DMS114 treated with DMSO at 0.1 percent for 48 hours (cell line): ENCODE measurements around the gene BIRC5.

Experiments
- DNase-seq: peaks from one replicate; lab custom pipeline; 2025; ENCODE audit not compliant: unreplicated experiment; lab: John Stamatoyannopoulos, UW

Gene BIRC5

DNA sequence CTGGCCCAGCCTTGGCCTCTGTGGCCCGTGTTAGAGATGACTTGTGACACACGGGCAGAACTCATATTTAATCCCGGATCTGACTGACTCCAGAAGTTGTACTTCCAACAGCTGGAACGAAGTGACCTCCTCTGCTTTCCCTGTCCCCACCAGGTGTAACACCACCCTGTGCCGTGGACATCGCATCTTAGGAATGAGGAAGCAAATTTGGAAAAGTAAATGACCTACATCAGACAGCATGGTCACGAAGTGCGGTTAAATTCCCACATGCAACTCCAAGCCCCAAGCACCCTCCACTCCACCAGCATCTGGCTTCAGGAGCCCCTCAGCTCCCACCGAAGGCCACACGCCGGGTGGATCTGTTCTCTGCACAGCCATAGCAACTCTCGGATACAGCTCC, 30.1 kb upstream of the BIRC5 start:
- no peak for DNase-seq

DNA sequence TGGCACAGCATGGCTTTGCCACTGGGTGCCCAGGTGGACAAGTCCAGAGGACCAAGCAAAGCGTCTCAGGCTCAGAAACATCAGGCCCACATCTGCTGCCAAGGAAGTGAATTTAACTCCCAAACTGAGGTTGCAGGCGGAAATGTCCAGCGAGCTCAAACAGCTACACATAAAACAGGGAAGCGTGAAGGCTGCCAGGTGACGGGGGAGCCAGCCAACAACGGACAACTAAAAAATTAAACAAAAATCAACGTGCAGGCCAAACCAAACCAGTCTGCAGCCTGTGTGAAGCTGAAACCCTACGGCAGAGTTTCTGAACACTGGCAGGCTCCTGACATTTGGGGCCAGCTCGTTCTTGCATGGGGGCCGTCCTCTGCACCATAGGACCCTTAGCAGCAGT, 29.7 kb upstream of the BIRC5 start:
- DNase-seq: no peak

DNA sequence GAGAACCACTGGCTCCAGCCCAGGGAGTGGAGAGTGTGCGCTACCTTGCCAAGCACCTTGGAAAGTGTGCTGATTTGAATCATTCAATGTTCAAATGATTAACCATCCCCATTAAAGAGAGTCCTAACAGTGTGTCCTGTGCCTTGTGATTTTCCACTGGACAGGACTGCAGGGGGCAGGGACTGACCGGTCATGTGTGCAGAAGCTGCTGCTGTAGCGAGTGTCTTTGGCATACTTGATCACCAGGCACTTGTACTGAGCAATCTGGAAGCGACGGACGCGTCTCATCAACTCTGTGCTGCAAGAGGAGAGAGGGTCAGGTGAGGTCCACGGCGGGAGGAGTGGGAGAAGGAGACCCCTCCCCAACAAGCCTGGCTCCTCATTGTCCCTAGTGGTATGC, 29.2 kb upstream of the BIRC5 start:
- DNase-seq: no peak

DNA sequence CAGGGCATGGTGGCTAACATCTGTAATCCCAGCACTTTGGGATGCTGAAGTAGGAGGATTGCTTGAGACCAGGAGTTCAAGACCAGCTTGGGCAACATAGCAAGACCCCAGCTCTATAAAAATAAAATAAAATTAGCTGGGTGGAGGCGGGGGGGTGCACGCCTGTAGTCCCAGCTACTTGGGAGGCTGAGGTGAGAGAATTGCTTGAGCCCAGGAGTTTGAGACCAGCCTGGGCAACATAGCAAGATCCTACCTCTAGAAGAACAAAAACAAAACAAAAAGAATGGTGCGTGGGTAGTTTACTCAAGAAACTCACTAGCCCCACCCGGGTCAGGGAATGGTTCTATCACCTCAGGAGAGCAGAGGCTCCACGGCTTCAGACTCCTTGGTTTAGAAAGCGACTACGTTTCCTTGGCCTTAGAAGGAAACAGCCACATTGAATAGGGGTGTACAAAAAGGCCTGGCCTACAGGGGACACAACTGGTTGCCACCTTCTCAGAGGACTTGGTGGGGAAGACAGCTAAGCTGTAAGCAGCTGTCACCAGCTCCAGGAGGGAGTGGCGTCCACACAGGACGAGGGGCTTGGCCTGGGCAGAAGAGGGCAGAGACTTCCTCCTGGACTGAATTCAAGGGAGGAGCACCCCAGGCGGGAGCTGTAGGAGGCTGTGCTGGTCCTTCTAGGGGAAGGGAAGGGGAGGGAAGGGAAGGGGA, 27.9 kb upstream of the BIRC5 start:
- no peak for DNase-seq

DNA sequence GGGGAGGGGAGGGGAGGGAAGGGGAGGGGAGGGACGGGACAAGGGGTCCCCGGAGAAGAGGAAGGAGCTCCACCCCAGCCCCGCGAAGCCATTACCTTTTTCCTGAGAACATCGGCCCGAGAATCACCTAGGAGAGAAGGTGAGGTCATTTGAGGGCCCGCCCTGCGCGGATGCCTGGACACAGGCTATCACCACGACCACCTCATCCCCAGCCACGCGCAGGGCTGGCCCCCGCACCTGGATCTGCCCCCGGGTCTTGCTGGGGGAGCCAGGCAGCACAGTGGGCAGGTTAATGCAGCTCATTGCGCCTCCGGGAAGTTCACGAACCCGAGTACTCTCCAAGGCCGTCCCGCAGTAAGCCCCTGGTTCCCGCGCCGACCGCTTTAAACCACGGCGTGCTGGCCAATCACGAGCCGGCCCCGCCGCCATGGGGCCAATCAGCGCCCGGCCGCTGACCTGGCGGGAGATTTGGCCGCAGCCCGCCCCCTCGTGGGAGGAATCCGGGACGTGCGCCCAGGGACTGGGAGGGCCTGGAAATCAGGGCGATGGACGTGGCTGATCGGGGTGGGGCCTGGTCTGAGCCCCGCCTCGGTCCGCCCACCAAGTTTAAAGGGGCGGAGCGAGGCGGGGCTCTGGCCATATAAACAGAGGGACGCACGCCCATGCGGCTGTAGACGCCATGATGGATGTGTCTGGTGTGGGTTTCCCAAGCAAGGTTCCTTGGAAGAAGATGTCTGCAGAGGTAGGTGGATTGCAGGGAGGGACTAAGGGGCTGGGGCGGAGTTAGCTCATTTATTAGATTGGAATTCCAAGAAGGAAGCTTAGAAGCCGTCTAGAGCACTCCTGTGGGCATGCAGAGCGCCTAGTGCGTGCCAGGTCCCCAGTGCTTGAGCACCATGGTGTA, 27.1 kb upstream of the BIRC5 start, which contains the start of the genes AFMID and TK1:
TSS of gene AFMID (plus strand) at position 671 of the 904 bp plus-strand sequence. CDS start at position 680, 9 bp downstream.
TSS of gene TK1 (minus strand) at position 361 of the 904 bp plus-strand sequence. CDS start at position 303, 58 bp downstream.
- peak; percentile 90 for DNase-seq

DNA sequence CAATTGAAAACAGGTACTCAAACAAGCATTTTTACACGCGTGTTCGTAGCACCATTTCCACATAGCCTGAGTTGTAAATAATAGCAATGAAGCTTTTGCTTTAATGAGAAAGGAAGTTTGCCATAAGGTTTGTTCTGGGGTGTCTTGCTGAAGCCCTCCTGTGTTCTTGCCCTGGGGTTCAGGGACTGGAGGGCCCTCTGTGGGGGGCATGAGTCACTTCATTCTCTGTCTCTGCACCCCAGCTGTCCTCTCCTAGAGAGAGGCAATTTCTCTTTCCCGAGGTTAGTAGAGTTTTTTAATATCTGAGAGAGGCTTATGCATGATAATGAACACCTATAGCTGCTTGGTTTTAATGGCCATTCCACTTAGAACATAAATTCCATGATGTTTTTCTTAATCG, 17.3 kb upstream of the BIRC5 start:
- DNase-seq: no peak

DNA sequence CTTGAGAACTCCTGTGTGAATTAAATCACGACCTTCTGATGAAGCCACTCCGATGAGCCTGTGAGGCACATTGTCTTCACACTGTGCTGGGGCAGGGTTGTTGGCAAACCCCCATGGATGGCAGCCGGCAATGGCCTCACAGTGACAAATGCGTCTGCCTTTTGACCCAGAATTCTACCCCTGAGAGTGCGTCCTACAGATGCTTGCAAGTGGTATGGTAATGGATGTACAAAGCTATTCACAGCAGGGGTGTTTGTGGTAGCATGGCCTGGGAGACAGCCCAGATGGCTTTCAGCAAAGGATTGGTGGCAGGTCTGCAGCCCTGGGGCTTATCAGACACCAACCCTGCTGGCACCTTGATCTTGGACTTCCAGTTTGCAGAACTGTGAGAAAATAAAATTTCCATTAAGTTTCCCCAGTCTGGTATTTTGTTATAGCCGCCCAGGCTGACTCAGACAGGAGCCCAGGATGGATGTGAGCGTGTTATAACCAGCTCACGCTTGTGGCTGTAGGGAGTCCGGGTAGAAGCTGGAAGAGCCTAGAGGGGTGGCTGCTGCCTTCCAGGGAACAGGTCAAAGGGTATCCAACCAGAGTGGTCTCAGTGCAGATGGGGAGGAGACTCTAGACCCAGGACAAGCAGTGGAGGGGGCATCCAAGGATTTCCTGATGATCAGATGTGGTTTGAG, 16.8 kb upstream of the BIRC5 start:
- DNase-seq: no peak

DNA sequence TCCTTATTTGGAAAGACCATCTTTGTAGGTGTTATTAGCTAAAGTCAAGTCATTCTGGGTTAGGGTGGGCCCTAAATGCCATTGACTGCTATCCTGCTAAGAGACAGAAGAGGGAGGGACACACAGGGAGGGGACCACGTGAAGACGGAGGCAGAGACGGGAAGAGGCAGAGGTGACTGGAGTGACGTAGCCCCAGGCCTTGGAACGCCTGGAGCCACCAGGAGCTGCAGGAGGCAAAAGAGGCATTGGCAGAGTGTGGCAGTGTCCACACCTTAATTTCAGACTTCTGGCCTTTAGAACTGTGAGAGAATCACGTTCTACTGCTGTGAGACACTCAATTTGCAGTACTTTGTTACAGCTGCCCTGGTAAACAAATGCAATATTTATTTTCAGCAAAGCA, 13.6 kb upstream of the BIRC5 start:
- no peak for DNase-seq

DNA sequence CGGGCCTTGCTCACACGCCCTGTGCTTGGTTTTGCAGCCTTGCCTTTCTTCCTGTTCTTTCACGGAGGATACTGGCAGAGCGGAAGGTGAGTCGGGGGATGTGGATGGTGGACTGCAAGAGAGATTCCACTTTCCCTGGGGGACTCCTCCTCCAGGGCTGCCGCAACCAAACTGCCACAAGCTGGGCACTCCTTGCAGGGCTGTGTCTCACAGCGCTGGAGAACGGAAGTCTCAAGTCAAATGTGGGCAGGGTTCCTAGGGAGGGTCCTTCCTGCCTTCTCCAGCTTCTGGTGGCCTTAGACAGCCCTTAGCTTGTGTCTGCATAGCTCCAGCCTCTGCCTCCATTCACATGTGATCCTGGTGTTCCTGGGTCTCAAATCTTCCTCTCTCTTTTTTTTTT, 11.4 kb upstream of the BIRC5 start:
- no peak for DNase-seq

DNA sequence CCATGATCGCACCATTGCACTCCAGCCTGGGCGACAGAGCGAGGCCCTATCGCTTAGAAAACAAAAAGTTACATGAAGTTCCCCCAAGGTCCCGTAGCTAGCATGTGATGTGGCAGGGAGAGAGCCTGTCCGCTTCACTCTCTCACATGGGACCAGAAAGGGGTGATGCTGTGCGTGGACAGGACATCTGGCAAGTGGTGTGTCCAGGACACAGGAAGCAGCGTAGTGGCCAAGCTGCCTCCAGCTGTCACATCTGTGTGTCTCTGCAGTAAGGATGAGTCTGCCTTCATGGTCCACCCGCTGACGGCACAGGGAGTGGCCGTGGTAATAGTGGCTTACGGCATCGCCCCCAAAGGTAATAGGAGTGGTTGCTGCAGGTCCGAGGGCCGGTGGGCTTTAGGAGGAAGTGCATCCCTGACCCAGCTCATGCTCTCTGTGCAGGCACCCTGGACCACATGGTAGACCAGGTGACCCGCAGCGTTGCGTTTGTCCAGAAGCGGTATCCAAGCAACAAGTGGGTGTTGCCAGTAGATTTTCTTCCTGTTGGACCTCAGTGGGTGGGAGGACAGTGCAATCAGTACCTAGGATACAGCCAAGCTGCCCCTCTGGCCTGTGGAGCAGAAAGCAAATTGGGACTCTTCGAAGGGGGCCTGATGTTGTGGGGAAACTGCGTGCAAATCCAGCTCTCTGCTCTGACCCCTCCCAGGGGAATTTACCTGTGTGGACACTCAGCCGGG, 9.5 kb upstream of the BIRC5 start:
- no peak for DNase-seq

DNA sequence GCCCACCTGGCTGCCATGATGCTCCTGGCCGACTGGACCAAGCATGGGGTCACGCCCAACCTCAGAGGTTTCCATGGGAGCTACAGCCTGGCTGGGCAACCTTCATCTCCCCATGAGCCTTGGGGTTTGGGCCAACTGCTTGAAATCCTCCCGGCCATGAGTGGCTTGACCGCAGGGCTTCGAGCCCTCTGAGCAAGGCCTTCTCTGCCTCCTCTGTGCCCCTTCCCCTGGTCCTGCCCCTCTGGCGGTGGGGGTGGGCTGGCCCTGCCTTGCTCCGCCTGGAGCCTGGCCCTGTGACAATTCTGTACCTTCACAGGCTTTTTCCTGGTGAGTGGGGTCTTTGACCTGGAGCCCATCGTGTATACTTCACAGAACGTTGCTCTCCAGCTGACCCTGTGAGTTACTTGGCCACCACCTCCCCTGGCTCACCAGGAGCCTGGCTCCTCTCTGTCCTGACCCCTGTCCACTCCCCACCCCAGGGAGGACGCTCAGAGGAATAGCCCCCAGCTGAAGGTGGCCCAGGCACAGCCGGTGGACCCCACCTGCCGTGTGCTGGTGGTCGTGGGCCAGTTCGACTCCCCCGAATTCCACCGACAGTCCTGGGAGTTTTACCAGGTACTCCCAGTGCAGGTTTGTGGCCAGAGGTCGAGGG, 8.8 kb upstream of the BIRC5 start:
- no peak for DNase-seq

DNA sequence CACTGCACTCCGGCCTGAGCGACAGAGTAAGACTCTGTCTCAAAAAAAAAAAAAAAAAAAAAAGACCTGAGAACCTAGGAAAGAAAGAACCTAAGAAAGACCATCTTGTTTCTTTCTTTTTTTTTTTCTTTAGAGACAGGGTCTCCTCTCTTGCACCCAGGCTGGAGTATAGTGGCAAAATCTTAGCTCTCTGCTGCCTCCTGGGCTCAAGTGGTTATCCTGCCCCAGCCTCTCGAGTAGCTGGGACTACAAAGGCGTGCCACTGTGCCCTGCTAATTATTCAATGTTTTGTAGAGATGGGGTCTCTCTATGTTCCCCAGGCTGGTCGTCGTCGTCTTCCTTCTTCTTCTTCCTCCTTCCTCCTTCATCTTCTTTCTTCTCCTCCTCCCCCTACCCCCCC, 7.8 kb upstream of the BIRC5 start:
- no peak for DNase-seq

DNA sequence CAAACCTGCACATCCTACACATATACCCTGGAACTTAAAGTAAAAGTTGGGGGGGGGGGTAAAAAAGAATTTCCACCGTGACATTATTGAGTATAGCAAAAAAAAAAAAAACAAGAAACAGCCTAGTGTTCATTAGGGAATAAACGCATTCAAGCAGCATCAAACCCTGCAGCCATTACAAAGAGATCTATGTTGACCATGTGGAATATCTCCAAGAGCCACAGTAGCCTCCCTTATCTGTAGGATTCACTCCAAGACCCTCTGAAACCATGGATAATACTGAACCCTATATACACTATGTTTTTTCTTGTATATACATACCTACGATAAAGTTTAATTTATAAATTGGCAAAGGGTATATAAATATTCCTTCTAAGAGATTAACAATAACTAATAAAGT, 5.6 kb upstream of the BIRC5 start:
- DNase-seq: no peak

DNA sequence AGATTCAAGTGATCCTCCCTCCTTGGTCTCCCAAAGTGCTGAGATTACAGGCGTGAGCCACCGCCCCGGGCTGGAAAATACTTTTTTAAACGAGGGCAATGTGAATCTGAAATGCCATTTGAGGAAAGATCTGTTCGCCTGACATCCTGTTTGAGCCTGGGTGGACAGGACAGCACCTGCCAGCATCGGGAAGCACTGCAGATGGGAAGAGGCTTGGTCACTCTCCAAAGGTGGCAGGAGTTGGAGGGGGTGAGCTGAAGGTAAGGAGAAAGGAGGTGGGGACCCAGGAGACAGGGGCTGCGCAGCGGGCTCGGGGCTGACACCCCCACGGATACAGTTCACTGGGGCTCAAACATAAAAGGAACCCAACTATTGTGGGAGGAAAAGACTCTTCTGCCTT, 3.9 kb upstream of the BIRC5 start:
- DNase-seq: no peak

DNA sequence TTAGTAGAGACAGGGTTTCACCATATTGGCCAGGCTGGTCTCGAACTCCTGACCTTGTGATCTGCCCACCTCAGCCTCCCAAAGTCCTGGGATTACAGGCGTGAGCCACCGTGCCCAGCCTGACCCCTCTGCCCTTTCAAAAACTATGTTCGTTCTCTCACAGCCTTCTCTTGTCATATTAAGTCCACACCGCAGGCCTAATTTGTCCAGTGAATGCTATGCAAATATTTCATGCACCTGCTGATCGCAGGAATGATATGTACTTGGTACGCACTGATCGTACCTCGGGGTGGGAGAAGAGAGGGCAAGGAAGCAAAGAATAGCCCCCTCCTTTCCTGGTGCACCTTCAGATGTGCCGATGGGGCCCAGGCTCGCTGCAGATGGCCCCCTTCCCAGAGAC, 3.0 kb upstream of the BIRC5 start:
- DNase-seq: no peak

DNA sequence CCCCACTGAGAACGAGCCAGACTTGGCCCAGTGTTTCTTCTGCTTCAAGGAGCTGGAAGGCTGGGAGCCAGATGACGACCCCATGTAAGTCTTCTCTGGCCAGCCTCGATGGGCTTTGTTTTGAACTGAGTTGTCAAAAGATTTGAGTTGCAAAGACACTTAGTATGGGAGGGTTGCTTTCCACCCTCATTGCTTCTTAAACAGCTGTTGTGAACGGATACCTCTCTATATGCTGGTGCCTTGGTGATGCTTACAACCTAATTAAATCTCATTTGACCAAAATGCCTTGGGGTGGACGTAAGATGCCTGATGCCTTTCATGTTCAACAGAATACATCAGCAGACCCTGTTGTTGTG, 631 bp downstream of the BIRC5 start:
- no peak for DNase-seq

DNA sequence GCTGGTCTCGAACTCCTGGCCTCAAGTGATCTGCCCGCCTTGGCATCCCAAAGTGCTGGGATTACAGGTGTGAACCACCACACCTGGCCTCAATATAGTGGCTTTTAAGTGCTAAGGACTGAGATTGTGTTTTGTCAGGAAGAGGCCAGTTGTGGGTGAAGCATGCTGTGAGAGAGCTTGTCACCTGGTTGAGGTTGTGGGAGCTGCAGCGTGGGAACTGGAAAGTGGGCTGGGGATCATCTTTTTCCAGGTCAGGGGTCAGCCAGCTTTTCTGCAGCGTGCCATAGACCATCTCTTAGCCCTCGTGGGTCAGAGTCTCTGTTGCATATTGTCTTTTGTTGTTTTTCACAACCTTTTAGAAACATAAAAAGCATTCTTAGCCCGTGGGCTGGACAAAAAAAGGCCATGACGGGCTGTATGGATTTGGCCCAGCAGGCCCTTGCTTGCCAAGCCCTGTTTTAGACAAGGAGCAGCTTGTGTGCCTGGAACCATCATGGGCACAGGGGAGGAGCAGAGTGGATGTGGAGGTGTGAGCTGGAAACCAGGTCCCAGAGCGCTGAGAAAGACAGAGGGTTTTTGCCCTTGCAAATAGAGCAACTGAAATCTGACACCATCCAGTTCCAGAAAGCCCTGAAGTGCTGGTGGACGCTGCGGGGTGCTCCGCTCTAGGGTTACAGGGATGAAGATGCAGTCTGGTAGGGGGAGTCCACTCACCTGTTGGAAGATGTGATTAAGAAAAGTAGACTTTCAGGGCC, 5.5 kb downstream of the BIRC5 start:
- DNase-seq: no peak

DNA sequence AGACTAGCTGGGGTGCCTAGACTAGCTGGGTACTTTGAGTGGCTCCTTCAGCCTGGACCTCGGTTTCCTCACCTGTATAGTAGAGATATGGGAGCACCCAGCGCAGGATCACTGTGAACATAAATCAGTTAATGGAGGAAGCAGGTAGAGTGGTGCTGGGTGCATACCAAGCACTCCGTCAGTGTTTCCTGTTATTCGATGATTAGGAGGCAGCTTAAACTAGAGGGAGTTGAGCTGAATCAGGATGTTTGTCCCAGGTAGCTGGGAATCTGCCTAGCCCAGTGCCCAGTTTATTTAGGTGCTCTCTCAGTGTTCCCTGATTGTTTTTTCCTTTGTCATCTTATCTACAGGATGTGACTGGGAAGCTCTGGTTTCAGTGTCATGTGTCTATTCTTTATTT, 9.0 kb downstream of the BIRC5 start:
- DNase-seq: no peak

DNA sequence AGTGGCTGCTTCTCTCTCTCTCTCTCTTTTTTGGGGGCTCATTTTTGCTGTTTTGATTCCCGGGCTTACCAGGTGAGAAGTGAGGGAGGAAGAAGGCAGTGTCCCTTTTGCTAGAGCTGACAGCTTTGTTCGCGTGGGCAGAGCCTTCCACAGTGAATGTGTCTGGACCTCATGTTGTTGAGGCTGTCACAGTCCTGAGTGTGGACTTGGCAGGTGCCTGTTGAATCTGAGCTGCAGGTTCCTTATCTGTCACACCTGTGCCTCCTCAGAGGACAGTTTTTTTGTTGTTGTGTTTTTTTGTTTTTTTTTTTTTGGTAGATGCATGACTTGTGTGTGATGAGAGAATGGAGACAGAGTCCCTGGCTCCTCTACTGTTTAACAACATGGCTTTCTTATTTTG, 9.7 kb downstream of the BIRC5 start:
- no peak for DNase-seq
